ENCODE results near the gene SLC25A30. TPM values are rescaled to one million over a fixed set of nuclear protein-coding genes. Genes with fewer than 3 reads are reported as not detected.

Gene SLC25A30
- total and polyA plus RNA-seq, 2 of the 13 experiments (the other 11 are each of a cell fraction or from before 2014, with no cell fraction given) = 19.6 to 22.5 TPM

DNA sequence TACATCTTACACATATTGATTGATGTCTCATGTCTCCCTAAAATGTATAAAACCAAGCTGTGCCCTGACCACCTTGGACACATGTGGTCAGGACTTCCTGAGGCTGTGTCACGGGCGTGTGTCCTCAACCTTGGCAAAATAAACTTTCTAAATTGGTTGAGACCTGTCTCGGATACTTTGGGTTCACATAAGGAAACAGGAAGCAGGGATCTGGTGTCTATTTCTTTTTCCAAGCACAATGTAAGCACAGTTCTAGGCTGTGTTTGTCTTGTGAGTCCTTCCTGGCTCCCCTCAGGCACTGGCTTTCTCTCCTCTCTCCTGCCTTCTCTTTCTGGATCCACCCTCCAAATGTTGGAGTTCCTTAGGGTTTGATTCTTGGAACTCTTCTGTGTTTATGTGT lies 49.6 kb downstream of the SLC25A30 start (continued):
- TF ChIP-seq, protein P1, sequence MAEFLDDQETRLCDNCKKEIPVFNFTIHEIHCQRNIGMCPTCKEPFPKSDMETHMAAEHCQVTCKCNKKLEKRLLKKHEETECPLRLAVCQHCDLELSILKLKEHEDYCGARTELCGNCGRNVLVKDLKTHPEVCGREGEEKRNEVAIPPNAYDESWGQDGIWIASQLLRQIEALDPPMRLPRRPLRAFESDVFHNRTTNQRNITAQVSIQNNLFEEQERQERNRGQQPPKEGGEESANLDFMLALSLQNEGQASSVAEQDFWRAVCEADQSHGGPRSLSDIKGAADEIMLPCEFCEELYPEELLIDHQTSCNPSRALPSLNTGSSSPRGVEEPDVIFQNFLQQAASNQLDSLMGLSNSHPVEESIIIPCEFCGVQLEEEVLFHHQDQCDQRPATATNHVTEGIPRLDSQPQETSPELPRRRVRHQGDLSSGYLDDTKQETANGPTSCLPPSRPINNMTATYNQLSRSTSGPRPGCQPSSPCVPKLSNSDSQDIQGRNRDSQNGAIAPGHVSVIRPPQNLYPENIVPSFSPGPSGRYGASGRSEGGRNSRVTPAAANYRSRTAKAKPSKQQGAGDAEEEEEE (CRISPR knock-in tag; IDR thresholded peaks at IDR 0.05; ENCODE audit: borderline replicate concordance) = no peak
- no peak for TF ChIP-seq MEIS1 (CRISPR knock-in tag; IDR thresholded peaks at IDR 0.05; ENCODE audit: borderline replicate concordance)
- TF ChIP-seq ZNF564 (CRISPR knock-in tag; IDR thresholded peaks at IDR 0.05) = no peak
- TF ChIP-seq SALL1 (CRISPR knock-in tag; IDR thresholded peaks at IDR 0.05) = no peak
- no peak for TF ChIP-seq FOXC1 (CRISPR knock-in tag; IDR thresholded peaks at IDR 0.05; ENCODE audit: borderline replicate concordance)
- TF ChIP-seq, protein P2, sequence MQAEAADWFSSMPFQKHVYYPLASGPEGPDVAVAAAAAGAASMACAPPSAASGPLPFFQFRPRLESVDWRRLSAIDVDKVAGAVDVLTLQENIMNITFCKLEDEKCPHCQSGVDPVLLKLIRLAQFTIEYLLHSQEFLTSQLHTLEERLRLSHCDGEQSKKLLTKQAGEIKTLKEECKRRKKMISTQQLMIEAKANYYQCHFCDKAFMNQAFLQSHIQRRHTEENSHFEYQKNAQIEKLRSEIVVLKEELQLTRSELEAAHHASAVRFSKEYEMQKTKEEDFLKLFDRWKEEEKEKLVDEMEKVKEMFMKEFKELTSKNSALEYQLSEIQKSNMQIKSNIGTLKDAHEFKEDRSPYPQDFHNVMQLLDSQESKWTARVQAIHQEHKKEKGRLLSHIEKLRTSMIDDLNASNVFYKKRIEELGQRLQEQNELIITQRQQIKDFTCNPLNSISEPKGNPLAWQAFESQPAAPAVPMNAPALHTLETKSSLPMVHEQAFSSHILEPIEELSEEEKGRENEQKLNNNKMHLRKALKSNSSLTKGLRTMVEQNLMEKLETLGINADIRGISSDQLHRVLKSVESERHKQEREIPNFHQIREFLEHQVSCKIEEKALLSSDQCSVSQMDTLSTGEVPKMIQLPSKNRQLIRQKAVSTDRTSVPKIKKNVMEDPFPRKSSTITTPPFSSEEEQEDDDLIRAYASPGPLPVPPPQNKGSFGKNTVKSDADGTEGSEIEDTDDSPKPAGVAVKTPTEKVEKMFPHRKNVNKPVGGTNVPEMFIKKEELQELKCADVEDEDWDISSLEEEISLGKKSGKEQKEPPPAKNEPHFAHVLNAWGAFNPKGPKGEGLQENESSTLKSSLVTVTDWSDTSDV (CRISPR knock-in tag; IDR thresholded peaks at IDR 0.05) = no peak
- TF ChIP-seq ZC3H13 (CRISPR knock-in tag; IDR thresholded peaks at IDR 0.05) = no peak
- no peak for TF ChIP-seq GPN1 (CRISPR knock-in tag; IDR thresholded peaks at IDR 0.05; ENCODE audit: borderline replicate concordance)
- TF ChIP-seq ZKSCAN1 (IDR thresholded peaks at IDR 0.05; ENCODE audit: low read length) = no peak
- TF ChIP-seq, protein P3, sequence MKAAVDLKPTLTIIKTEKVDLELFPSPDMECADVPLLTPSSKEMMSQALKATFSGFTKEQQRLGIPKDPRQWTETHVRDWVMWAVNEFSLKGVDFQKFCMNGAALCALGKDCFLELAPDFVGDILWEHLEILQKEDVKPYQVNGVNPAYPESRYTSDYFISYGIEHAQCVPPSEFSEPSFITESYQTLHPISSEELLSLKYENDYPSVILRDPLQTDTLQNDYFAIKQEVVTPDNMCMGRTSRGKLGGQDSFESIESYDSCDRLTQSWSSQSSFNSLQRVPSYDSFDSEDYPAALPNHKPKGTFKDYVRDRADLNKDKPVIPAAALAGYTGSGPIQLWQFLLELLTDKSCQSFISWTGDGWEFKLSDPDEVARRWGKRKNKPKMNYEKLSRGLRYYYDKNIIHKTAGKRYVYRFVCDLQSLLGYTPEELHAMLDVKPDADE (CRISPR knock-in tag; IDR thresholded peaks at IDR 0.05) = no peak
- TF ChIP-seq, protein P4, sequence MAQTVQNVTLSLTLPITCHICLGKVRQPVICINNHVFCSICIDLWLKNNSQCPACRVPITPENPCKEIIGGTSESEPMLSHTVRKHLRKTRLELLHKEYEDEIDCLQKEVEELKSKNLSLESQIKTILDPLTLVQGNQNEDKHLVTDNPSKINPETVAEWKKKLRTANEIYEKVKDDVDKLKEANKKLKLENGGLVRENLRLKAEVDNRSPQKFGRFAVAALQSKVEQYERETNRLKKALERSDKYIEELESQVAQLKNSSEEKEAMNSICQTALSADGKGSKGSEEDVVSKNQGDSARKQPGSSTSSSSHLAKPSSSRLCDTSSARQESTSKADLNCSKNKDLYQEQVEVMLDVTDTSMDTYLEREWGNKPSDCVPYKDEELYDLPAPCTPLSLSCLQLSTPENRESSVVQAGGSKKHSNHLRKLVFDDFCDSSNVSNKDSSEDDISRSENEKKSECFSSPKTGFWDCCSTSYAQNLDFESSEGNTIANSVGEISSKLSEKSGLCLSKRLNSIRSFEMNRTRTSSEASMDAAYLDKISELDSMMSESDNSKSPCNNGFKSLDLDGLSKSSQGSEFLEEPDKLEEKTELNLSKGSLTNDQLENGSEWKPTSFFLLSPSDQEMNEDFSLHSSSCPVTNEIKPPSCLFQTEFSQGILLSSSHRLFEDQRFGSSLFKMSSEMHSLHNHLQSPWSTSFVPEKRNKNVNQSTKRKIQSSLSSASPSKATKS (CRISPR knock-in tag; IDR thresholded peaks at IDR 0.05) = no peak
- no peak for TF ChIP-seq DMAP1 (CRISPR knock-in tag; IDR thresholded peaks at IDR 0.05)
- TF ChIP-seq ERF (CRISPR knock-in tag; IDR thresholded peaks at IDR 0.05) = no peak
- TF ChIP-seq DR1 (CRISPR knock-in tag; IDR thresholded peaks at IDR 0.05) = no peak
- no peak for TF ChIP-seq RARA (CRISPR knock-in tag; IDR thresholded peaks at IDR 0.05)

Data from HepG2 (cell line).